RCC 7860 (cell line): Measurements from ENCODE around the gene MANEAL.

Experiments used
- DNase-seq: peaks from one replicate; pipeline ENCODE4 v3.0.0-alpha.2; 2015; ENCODE audit warnings: low spot score
- FAIRE-seq: peaks from 2 replicates; lab custom pipeline; 2012; peaks lifted over from hg19 to GRCh38; lab: Jason Lieb, UNC

The MANEAL gene

DNA sequence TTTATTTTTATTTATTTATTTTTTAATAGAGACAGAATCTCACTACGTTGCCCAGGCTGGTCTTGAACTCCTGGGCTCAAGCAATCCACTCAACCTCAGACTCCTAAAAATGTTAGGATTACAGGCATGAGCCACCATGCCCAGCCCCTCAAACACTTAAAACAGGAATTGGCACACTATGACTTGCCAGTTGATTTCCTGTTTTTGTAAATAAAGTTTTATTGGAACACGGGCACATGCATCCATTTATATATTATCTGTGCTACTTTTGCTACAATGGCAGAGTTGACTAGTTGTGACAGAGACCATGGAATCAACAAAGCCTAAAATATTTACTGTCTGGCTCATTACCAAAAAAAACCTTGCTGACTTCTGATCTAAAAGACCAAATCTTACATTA lies 30.4 kb downstream of the MANEAL start:
- FAIRE-seq (no peak), DNase-seq (no peak)

DNA sequence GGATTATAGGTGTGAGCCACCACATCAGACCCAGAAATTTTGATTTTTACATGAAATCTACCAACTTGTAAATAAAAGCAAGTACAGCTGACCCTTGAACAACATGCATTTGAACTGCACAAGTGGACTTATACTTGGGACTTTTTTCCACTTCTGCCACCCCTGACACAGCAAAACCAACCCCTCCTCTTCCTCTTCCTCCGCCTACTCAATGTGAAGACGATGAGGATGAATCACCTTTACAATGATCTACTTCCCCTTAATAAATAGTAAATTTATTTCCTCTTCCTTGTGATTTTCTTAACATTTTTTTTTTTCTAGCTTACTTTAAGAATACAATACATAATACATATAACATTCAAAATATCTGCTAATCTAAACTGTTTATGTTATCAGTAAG lies 31.9 kb downstream of the MANEAL start:
- no peak for FAIRE-seq
- DNase-seq, result no peak

DNA sequence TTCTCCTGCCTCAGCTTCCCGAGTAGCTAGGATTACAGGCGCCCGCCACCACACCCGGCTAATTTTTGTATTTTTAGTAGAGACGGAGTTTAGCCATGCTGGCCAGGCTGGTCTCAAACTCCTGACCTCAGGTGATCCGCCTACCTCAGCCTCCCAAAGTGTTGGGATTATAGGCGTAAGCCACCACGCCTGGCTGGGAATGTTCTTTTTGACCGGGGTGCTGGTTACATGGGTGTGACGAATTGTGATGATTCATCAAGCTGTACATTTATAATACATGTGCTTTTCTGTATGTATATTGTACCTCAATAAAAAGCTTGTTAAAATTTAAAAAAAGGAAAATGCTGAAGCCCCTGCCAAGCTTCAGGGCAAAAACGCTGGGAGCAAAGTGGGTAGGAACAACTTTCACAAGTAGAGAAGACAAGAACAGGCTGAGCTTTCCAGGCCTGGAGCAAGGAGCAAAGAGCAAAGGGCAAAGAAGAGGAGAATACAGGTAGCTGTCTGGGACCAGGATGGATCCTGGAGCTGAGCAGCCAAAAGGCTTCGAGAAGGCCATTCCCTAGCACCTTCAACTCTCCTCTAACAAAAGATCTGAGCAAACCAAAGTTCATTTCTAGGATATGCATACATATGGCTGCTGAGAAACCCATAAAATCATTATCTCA lies 34.9 kb downstream of the MANEAL start:
- DNase-seq (no peak), FAIRE-seq (no peak)

DNA sequence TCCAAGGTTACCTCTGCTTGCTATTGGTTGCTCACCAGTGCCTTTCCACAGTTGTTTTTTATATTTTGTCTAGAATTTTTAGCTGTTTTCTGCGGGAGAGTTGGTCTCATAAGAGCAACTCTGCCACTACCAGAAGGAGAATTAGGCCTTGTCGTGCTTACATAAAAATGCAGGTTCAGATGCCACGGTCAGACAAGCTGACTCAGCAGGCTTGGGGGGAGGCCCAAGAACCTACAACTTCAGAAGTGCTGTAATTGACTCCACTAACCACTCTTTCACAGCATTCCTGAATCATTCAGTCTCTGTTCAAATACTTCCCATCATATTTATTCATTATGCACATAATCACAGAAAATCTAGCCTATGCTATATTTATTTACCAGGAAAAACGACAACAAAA lies 37.5 kb downstream of the MANEAL start:
- DNase-seq (no peak), FAIRE-seq (no peak)

DNA sequence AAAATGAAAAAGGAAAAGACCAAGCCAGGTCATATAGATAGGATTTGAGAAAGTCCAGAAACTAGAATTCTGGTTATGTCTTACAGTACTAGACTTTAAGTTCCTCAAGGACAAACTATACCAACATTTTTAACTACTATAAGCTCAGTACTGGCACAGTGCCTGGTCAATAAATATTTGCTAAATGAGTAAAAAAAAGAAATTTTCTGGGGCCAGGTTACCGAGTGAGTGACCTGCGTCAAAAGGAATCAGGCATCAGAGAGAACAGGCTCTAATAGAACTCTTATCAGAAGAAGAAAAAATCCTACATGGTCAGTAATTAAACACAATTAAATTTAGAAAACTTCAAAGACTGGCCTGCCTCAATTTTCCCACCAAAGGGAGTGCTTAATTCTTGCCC lies 38.2 kb downstream of the MANEAL start:
- no peak for FAIRE-seq
- DNase-seq, result no peak

DNA sequence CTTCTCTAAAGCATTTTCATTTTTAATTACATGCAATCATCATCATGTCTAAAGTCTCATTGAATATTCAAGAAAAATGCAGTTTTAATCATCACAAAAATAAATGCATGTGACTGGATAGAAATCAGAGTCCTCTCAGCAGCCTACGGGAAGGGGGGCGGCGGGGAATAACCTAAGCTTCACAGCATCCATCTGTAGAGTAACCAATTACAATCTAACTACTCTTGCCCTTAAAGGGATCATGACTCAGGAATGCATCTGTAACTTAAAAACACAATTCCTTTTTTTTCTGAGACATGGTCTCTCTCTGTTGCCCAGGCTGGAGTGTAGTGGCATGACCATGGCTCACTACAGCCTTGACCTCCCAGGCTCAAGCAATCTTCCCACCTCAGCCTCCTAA lies 43.1 kb downstream of the MANEAL start:
- DNase-seq (no peak), FAIRE-seq (no peak)

DNA sequence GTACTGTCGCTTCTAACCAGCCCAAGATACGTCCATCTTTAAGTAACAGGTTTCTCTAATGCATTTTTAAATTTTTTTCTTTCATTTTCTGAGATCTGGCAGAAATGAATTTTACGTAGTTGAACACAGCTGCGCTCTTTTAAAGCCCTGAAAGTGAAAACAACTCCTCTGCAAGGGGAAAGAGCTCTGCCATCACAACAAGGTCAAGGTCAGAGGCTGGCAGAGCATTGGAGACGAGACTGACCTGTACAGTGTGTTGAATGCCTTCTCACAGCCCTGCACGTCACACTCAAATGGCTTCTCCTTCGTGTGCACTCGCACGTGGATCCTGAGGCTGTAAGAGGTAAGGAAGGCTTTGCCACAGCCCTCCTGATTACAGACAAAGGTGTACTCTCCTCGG lies 46.0 kb downstream of the MANEAL start:
- DNase-seq (no peak), FAIRE-seq (no peak)

DNA sequence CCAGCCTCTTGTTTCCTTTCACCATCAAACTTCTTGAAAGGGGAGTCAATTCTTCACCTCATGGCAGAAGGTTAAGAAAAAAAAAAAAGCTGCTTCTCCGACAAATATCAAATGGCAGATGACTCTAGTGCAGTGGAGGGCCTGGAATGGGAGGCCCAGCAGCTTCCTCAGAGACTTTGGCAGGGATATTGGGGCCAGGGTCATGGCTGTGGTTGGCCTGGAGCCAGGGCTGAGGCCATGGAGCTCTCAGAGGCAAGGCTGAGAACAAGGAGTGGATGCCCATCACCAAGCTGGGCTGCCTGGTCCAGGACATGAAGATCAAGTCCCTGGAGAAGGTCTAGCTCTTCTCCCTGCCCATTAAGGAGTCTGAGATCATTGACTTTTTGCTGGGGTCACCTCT lies 47.1 kb downstream of the MANEAL start:
- FAIRE-seq, result no peak

DNA sequence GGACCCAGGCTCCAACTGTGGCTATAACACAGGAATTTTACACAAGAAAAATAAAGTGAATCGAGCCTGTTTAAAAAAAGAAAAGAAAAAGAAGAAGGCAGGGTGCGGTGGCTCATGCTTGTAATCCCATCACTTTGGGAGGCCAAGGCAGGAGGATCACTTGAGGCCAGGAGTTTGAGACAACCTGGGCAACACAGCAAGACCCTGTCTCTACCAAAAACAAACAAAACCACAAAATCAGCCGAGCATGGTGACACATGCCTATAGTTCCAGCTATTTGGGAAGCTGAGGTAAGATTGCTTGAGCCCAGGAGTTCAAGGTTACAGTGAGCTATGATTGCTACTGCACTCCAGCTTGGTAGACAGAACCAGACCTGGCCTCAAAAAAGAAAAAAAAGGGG lies 48.0 kb downstream of the MANEAL start:
- no peak for FAIRE-seq
- no peak for DNase-seq

More for the DNA sequence above, 47.1 kb downstream of the MANEAL start:
- DNase-seq, result no peak

DNA sequence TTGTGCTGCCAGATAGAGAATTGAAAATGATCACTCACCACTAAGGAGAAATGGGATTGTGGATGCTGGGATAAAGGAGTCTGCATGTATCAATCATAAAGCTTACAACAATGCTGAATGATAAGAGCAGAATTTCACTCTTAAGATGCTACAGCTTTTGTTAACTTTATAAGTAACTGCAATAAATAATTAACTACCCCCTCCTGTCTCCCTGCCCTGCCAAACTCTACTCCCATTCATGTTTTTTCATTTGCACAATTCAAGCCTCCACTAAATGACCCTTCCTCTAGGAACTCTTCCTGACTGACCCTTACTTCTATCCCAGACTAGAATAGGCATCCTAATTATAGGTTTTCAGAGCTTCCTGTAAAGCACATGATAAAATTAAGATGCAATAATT lies 50.9 kb downstream of the MANEAL start:
- no peak for FAIRE-seq
- no peak for DNase-seq

DNA sequence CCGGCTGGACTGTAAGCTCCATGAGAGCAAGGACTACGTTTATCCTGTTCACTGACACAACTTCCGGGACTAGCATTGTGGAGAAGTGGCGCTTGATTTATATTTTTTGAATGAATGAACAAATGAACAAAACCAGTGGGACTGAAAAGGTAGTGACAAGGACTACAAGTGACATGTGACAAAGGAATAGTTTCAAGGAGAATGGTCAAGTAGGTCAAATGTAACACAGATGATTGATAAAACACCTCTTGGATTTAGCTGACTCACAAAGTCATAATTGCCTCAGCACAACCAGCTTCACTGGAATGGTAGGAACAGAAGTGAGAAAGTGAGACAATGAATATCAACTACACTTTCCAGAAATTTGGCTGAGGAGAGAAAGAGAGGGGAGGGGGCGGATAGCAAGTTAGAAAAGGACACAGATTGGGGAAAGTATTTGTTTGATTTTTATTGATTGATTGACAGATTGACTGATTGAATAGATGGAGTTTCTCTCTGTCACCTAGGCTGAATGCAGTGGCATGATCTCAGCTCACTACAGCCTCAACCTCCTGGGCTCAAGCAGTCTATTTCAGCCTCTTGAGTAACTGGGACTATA lies 51.5 kb downstream of the MANEAL start:
- FAIRE-seq, result no peak
- no peak for DNase-seq

DNA sequence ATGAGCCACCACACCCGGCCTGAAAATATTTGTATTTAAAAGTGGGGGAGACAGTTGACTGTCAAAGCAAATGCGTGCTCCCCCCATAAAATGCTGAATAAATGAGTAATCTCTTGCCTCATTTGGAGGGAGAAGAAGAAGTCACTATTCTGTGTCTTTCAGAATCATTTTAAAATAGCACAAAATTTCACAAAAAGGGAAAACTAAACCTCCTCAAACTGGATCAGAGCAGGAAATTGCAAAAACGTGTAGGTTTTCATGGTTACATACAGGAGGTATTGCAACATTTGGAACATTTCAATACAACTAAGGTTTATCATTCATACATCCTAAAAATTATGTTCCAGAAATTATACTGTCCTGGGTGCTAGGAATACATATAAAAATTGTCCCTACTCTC lies 52.1 kb downstream of the MANEAL start:
- DNase-seq (no peak), FAIRE-seq (no peak)

DNA sequence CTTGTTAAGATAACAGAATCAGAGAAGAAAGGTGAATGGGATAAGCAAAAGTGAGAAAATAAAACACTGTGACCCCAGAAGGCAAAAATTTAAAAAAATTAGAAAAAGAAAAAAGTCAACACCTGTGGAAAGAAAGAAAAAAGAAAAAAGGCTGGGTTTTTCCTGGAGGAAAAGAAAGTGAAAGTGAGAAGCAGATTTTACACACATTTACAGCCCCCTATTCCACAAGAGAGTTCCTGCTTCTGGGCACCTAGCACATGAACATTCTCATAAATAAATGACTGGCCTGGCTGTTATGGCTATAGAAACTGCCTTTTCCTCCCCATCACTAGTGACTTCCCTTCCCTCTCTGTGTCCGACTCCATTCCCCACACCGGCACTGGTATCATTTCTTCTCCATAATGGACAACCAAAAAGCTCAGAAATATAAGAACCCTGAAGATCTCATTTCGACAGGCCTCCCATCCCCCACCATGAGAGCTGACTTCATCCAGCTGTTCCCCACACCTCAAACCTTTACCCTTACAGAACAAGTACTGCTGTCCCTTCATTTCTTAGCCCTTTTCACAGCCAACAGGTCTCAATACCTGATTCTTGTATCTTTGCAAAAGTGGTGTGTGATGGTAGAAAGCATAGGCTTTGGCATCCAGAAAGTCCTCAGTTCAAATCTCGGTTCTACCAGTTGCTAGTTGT lies 53.1 kb downstream of the MANEAL start:
- FAIRE-seq (no peak), DNase-seq (no peak)

DNA sequence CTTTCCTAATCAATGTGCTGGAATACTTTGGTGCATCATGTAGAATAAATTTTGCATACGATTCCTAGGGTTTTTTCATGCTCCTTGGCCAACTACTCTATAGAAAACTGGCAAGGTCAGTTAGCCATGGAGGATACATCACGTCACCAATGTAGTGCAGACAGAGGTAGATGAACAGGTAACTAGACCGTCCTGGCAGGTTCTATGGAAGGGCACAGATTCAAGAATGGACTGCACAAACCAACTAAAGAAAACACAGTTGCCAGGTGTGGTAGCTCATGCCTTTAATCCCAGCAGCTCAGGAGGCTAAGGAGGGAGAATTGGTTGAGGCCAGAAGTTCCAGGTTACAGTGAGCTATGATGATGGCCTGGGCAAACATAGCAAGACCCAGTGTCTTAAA lies 55.8 kb downstream of the MANEAL start:
- no peak for DNase-seq
- no peak for FAIRE-seq

DNA sequence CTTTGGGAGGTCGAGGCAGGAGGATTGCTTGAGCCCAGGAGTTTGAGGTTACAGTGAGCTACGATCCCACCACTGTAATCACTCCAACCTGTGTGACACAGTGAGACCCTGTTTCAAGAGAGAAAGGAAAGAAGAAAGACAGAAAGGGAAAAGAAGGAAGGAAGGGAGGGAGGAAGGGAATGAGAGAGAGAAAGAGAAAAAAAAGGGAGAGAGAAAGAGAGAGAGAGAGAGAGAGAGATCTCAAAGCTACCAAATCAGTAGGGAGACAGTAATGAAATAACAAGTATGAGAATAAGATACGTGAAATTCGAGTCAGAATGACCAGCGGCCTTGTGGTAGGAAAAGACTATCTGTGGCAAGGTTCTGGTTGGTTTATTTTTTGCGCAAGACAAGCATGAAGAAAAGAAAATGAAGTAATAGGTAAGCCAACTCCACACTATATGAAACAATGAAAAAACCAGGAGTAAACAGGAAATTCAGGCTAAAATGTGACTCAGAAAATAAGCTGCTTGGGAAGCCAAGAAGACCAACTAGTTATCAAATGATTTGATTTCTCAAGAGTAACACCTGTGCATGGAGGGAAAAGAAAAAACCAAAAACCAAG lies 56.8 kb downstream of the MANEAL start:
- no peak for DNase-seq
- FAIRE-seq, result no peak
